Mucosa of descending colon (tissue), 3 donors: ENCODE results near the gene LCLAT1. TPM values are rescaled to one million over a fixed set of nuclear protein-coding genes. Genes with fewer than 3 reads are reported as not detected.

Source experiments
- ATAC-seq: fragments of 200-7000 bp; cut with Tn5 transposase; one replicate; pipeline ENCODE4 v1.9.1; 2020; ENCODE audit warnings: mild to moderate bottlenecking, moderate library complexity
- DNase-seq, 3 donors: peaks; one replicate each; pipeline ENCODE4 v3.0.0-alpha.2; 2020
- H3K36me3 ChIP-seq: fragments of 200-600 bp; one replicate; pipeline ENCODE4 v1.8.0; 2021; ENCODE audit warnings: low read depth, mild to moderate bottlenecking
- H3K4me1 ChIP-seq: fragments of 200-600 bp; one replicate; pipeline ENCODE4 v1.8.0; 2021; ENCODE audit warnings: low read depth, mild to moderate bottlenecking
- H3K4me3 ChIP-seq: fragments of 200-600 bp; one replicate; pipeline ENCODE4 v1.8.0; 2021; ENCODE audit warnings: mild to moderate bottlenecking
- H3K9me3 ChIP-seq: fragments of 200-600 bp; one replicate; pipeline ENCODE4 v1.8.0; 2021; ENCODE audit warnings: mild to moderate bottlenecking
- CTCF ChIP-seq: fragments of 200-600 bp; IDR thresholded peaks from one replicate; pipeline ENCODE4 v1.8.0; 2022; ENCODE audit warnings: antibody characterized with exemption, mild to moderate bottlenecking
- intact Hi-C, 2 donors: fragments of 100-400 bp; cut with DNase I in 1 of 2; cut with micrococcal nuclease in 1 of 2; formaldehyde crosslinking; loops; one replicate each; pipeline versions ENCODE4 v1.11.0 to v1.11.1; 2022; cut with DNase I, micrococcal nuclease
- total RNA-seq, 3 donors: library from RNA; stranded (reverse); fragmentation: NEBNext Ultra II Directional in 2 of 3; extraction: Animal tissue kit (Norgen Biotek cat#: 25700) in 2 of 3; gene quantifications; one replicate each; pipeline versions ENCODE4 v1.2.1 to v1.2.4, GENCODE V29; 2021 to 2023
- donor health status: DM: no; HTN: no; CAD: no; lungs with moderate emphysema.
- donor health status: DM: no; HTN: no; CAD: no.
- donor health status: DM: no; HTN: yes; CAD: no.

Gene LCLAT1
- total RNA-seq, 3 donors from 2014 or later, result 18.1 to 27.1 (median 22.2) TPM

GRCh38 chr2:30567317-30567716 lies 120.3 kb downstream of the LCLAT1 start:
- DNase-seq (no peak), ATAC-seq (no peak)
- Histone ChIP-seq H3K9me3 (no peaks in the 10 kb centered on the region), H3K36me3 (no peaks in the 10 kb centered on the region), H3K4me3 (no peak overlapping the region), H3K4me1 (no peaks in the 10 kb centered on the region)
- TF ChIP-seq CTCF, result no peak
- intact Hi-C loops, result no loop called here

- no peak for TF ChIP-seq CTCF
Measured at GRCh38 chr2:30569946-30570345, 122.9 kb downstream of the LCLAT1 start.

GRCh38 chr2:30577151-30577550 lies 130.1 kb downstream of the LCLAT1 start:
- no peaks in the 10 kb centered on the region for H3K4me1 ChIP-seq
- H3K36me3 ChIP-seq, result no peaks in the 10 kb centered on the region
- intact Hi-C loops, result no loop called here
- no peak for DNase-seq
- no peak for TF ChIP-seq CTCF
- H3K4me3 ChIP-seq, result no peak overlapping the region
- no peaks in the 10 kb centered on the region for H3K9me3 ChIP-seq
- ATAC-seq, result no peak

More at GRCh38 chr2:30569946-30570345, 122.9 kb downstream of the LCLAT1 start:
- Histone ChIP-seq H3K4me1 (no peaks in the 10 kb centered on the region), H3K36me3 (no peaks in the 10 kb centered on the region), H3K9me3 (no peaks in the 10 kb centered on the region), H3K4me3 (no peak overlapping the region)
- DNase-seq (no peak), ATAC-seq (no peak)
- intact Hi-C loops, result no loop called here

- Histone ChIP-seq H3K4me3 (no peak overlapping the region), H3K36me3 (no peaks in the 10 kb centered on the region), H3K4me1 (no peaks in the 10 kb centered on the region), H3K9me3 (no peaks in the 10 kb centered on the region)
- TF ChIP-seq CTCF, result no peak
- DNase-seq, result no peak
- intact Hi-C loops, result no loop called here
- ATAC-seq, result no peak
Measured at GRCh38 chr2:30580391-30580790, 133.3 kb downstream of the LCLAT1 start.

- no peak for DNase-seq
- Histone ChIP-seq H3K9me3 (no peaks in the 10 kb centered on the region), H3K4me1 (no peaks in the 10 kb centered on the region), H3K4me3 (no peak overlapping the region), H3K36me3 (no peaks in the 10 kb centered on the region)
- no peak for ATAC-seq
- TF ChIP-seq CTCF, result no peak
- intact Hi-C loops, result no loop called here
Measured at GRCh38 chr2:30582521-30582920, 135.5 kb downstream of the LCLAT1 start.

GRCh38 chr2:30583204-30583749 lies 136.2 kb downstream of the LCLAT1 start:
- intact Hi-C loops, result no loop called here
- H3K9me3 ChIP-seq, result no peaks in the 10 kb centered on the region
- ATAC-seq, result no peak
- H3K4me1 ChIP-seq, result no peaks in the 10 kb centered on the region
- no peak for DNase-seq
- H3K36me3 ChIP-seq, result no peaks in the 10 kb centered on the region
- no peak for TF ChIP-seq CTCF
- H3K4me3 ChIP-seq, result no peak overlapping the region
